GM18907 (cell line): ENCODE data around the gene TNFSF4.
"Not testable (repeated sequence)": the region's sequence is repeated elsewhere in the genome, so short reads cannot be mapped to it uniquely, and the experiment has no call there.

Experiments used
- ATAC-seq: cut with Tn5 transposase; IDR thresholded peaks from one replicate; pipeline ENCODE4 v1.9.1; 2021; ENCODE audit warnings: mild to moderate bottlenecking, moderate library complexity; ENCODE audit not compliant: unreplicated experiment

The TNFSF4 gene, protein sequence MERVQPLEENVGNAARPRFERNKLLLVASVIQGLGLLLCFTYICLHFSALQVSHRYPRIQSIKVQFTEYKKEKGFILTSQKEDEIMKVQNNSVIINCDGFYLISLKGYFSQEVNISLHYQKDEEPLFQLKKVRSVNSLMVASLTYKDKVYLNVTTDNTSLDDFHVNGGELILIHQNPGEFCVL

DNA sequence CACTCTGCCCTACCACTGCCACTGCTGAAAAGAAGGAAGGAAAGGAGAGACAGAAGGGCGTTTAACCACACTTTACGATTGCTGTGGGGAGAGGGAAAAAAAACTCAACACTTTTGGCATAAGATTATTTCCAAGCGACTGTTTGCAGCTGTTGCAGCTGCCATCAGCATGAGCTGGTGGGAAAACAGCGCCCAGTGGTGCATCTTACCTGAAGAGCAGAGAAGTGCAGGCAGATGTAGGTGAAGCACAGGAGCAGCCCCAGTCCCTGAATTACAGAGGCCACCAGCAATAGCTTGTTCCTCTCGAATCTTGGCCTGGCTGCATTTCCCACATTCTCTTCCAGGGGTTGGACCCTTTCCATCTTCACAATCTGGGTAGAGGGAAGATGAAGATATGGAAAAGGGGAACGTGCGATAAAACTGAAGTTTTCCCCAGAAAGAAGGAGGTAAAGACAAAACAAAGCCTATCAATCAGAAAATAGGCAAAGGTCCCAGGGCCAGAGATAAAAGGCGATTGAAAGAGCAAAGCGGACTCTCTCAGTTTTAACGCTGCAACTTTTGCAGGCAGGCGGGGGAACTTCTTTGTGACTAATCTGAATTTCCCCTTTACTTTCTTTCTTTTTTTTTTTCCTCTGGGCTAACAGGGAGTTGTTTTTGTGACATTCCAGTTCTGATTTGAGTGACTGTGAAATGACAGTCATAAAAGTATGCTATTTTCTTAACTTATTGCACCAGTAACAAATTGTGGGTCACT lies at the start of gene TNFSF4:
Gene TNFSF4 (minus strand): TSS at position 516 of the 753 bp plus-strand sequence. CDS start 155 bp downstream, at position 361.
- no peak for ATAC-seq

DNA sequence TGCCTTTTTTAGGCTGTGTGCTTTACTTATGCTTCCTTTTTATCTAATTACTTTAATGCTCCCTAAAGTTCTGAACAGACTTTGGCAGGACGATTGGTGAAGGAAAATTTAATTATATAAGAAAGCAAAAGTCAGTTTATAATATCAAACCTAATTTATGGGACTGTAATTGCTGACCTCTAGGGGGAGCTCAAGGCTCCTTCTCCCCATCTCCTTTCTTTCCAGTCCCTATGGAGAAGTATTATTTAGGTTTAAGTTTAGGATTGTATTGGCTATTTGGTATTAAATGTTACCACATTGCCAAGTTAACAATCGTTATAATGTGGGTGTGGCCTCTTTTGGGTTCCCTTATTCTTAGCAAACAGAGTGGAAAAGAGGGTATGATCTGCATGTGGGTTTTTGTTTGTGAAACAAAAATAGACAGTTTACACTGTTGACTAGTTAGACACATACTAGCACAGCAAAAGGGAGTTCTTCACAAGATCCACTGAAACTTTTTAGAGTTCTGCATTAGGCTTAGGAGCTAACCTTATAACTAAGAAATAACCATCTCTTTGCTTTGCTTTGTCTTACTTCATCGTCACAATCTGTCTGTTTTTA lies 48.2 kb upstream of the TNFSF4 start:
- no peak for ATAC-seq

DNA sequence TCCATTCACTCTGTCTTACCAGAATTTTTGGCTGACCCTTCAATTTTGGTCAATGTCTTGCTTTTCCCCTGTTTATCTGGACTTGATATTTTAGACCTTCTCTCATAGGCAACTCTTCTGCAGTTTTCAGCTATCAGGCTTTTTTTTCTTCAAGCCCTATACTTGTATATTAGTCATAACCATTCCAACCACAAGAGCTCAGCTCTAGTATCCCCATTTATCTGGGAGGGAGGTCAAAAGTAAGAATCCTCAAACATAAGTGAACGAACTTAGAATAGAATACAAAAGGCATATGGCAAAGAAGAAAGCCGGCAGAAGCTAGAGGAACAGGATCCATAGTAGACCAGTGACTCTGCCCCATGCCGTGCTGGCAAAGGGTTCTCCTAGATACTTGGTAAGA lies 45.9 kb upstream of the TNFSF4 start:
- no peak for ATAC-seq

DNA sequence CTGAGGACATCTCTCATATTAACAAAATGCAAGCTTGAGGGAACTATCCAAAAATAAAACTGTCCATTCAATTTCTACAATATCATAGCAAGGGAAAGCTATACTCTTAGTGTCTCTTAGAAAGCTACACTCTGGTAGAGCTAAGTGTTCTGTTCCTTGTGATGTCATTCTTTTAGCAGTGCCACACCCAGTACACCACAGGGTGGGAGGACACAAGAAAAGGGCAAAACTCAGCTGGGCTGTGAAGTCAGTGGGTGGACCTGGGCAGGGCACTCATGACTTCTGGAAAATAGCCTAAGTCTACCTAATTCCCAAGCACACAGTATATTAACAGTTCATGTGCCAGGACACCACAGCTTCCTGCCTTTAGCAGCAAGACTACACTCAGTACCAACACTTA lies 42.2 kb upstream of the TNFSF4 start:
- ATAC-seq, result no peak

DNA sequence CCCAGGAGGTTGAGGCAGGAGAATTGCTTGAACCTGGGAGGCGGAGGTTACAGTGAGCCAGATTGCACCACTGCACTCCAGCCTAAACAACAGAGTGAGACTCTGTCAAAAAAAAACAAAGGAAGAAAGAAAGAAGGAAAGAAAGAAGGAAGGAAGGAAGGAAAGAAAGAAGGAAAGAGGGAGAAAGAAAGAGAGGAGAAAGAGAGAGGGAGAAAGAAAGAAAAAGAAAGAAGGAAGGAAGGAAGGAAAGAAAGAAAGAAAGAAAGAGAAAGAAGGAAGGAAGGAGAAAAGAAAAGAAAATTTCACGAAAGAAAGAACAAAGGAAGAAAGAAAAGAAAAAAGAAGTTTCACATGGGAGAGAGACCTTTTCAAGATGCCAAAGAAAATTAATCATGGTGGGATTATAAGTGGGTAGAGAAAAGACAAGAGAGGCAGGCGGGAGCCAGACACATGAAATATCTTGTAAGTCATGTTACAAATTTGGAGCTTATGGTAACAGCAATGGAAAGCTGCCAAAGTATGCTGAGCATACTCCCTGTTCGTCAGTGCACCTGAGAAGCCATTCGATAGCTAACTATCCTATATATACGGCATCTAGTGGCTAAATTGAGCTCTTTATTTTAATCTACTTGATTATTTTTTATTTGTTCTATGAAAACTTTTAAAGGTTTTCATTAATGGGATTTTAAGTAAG lies 41.3 kb upstream of the TNFSF4 start:
- ATAC-seq, result no peak

DNA sequence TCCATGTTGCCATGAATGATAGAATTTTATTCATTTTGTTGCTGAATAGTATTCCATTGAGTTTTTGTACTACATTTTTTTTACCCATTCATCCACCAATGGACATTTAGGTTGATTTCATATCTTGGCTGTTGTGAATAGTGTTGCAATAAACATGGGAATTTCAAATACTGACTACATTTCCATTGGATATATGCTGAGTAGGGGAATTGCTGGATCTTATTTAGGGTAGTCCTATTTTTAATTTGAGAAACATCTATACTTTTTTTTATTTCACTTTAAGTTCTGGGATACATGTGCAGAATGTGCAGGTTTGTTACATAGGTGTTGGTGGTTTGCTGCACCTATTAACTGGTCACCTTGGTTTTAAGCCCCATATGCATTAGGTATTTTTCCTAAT lies 38.8 kb upstream of the TNFSF4 start:
- no peak for ATAC-seq

DNA sequence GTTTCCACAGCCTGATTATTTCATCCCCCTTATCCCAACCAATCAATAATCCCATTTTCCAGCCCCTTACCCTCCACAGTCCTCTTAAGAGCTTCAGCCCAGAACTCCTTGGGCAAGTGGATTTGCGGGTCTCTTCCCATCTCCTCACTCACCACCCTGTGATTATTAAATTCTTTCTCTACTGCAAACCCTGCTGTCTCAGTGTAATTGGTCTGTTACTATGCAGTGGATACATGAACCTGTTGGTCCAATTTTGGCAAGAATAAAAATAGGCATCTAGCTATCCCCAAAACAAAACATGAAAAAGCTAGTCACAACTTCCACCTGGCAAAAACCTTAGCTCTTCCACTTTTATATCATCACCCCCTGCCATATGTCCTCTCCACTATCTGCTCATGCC lies 36.2 kb upstream of the TNFSF4 start:
- ATAC-seq, result no peak

DNA sequence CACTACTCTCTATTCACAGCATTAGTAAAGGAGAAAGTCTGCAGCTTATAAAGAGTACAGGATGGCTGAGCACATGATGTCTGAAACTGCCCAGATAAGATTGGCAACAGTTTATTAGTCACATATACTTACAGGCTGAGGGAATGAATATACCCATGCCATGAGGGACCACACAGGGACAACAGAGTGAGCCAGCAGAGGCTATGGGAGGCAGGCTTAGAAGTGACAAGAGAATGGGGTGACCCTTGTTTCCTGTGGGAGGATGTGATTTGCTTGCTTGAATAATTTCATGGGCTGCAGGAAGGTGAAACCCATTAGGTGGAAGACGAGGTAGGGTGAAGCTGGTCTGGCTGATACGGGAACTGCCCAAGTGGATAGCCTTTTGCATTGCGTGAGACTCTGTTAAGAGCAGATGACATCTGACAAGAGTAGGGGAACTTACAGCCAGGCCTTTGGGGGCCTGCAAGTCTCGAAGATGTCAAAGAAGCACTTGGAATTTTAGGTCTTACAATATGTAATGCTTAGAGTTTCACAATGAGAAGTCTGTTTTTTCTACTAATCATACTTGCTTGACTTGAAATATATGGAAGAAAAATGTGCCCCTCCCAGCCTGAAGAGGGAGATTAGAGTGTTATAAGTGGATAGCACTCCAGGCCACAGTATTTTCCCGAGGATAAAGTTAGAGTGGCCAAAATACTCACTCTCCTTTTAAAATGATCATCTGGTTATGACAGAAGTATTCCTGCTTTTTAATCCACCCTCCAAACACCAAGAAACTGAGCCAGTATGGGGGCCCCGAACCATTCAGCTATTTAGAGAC lies 34.6 kb upstream of the TNFSF4 start:
- ATAC-seq, result peak; percentile 57

DNA sequence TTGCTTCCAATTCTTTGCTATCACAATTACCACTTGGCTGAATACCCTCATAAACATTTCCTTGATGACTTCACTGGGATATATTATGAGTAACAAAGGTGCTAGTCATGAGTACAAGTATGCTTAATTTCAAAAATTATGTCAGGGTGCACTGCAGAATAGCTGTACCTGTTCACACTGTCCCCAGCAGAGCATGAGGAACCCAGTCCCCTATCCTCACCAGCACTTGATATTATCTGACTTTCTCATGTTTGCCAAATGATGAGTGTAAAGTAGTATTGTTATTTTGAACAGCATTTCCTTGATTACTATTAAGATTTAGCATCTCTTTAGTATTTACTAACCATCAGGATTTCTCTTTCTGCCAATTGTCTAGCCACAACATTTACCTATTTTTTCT lies 33.5 kb upstream of the TNFSF4 start:
- no peak for ATAC-seq

DNA sequence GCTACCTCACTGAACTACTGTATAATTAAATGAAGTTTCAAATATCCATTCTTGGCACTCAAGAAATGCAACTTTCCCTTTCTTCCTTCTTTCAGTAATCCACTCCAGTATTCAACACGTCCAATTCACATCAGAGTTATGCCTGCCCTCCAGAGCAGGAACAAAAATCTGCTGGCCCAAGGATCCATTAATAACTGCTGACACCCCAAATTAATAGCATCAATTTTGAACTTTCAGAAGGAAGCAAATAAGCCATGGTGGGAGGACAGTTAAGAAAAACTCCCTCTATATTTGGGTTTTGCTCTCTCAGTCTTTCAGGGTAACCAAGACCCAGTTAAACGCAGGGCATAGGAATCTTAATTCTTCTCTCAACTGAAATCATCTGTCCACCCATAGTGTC lies 31.9 kb upstream of the TNFSF4 start:
- no peak for ATAC-seq

DNA sequence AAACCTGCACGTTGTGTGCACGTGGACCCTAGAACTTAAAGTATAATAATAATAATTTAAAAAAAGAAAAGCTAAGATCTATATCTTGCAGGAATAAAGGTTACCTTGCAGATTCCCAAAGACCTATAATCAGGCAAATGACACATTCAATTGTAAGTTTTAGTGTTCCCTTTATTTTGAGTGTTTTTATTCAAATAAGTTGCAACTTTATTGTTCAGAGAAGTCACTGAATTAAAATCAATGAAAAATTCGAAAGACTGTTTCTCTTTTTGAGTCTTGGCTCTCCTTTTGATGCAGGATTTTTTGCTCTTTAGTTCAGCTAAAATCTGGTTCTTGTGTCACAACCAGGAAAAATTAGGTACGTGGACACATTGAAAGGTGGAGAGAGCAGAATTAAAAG lies 27.8 kb upstream of the TNFSF4 start:
- ATAC-seq, result no peak

DNA sequence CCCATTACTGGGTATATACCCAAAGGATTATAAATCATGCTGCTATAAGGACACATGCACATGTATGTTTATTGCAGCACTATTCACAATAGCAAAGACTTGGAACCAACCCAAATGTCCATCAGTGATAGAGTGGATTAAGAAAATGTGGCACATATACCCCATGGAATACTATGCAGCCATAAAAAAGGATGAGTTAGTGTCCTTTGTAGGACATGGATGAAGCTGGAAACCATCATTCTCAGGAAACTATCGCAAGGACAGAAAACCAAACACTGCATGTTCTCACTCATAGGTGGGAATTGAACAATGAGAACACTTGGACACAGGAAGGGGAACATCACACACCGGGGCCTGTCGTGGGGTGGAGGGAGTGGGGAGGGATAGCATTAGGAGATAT lies 27.3 kb upstream of the TNFSF4 start:
- not testable (repeated sequence) for ATAC-seq

DNA sequence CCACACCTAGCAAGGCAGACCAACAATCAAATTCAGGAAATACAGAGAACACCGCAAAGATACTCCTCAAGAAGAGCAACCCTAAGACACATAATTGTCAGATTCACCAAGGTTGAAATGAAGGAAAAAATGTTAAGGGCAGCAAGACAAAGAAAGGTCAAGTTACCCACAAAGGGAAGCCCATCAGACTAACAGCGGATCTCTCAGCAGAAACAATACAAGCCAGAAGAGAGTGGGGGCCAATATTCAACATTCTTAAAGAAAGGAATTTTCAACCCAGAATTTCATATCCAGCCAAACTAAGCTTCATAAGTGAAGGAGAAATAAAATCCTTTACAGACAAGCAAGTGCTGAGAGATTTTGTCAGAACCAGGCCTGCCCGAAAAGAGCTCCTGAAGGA lies 21.9 kb upstream of the TNFSF4 start:
- not testable (repeated sequence) for ATAC-seq

DNA sequence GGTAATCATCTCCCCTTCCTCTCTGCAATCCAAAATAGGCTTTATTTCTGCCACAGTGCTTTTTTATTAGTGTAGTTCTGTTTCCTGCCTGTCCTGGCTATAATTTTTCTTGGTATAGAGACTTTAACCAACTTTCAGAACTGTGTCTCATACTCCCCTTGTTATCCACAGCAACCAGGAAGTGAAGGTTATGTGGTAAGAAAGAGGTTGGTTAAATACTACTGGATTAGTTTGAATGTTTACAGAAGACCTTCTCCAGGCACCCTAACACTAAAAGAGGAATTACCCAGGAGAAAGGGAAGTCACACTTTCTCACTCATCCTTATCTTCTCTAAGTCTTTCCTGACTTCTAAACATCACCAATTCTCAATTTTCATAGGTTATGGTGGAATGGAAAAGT lies 17.8 kb upstream of the TNFSF4 start:
- no peak for ATAC-seq

DNA sequence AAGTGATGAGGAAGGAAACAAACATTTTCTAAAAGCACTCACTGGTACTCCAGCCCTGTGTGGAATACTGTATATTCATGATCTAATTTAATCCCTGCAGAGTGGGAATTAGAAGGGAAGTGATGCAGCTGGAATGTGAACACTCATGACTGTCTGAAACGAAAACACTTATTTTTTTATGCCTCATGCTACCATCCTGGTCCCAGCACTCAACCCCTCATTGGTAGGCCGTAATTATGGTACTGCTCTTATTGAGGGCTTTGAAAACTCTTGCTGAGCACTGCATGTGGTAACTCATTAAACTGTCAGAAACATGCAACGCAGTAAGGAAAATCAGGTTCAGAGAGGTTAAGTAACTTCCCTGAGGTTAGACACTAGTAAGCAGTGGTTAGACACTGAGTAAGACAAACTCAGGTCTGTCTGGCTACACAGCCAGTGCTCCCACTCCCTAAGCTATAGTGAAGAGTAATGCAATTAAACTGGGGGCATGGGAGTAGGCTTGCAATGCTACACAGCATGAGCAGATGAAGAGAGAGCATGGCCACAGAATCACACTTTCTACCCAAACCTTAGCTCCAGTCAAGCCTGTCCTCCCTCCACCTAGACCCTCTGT lies 17.3 kb upstream of the TNFSF4 start:
- ATAC-seq, result no peak

DNA sequence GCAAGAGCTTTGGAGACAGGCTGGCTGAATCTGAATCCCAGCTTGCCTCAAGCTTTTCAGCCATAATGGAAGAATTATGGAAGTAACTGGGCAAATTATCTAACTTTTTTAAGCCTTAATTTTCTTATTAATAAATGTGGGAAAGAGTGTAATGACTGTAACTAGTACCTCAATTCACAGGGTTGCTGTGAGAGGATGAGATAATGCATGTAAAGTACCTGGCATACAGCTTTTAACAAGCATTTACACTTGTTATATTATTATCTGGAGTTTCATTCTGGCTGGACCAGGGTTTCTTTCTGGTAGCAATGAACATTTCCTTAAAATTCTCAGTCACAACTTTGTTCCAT lies 15.9 kb upstream of the TNFSF4 start:
- no peak for ATAC-seq

DNA sequence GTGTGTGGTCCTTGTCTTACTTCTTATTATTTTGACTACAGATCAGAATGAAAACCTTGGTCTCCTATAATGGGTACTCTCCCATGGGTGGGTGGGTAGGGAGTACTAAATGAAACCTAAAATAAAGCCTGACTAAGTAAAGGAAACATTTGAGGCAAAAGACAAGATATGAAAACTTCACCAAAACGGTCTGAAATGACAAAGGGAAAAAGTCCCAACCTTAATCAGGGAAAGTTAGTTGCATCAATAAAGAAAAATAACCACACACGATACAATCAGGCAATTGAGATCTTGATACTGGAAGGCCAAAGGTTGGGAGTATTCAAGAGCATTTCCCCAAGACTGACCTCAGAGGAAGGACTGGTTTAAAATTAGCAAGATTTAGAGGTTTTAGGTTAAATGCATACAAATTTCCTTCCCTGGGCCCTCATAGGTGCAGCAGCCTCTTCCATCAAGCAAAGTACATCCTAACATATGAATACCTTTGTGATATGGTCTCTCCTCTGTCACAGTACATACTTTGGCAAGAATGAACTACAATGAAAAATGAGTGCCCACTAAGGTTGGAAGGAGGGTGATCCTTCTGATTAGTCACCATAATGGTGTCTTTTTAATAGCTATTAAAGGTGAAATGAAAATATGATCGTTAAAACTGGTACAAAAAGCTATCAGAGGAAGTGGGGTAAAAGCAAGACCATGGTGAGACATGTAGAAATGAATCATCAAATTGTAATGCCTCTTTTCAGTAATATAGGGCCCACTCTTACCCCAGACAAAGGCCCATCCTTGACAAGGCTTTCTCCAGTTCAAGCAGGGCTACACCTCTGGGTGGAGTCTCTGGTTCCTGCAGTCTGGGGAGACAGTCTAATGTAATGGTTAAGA lies 15.3 kb upstream of the TNFSF4 start:
- ATAC-seq, result peak; percentile 65

DNA sequence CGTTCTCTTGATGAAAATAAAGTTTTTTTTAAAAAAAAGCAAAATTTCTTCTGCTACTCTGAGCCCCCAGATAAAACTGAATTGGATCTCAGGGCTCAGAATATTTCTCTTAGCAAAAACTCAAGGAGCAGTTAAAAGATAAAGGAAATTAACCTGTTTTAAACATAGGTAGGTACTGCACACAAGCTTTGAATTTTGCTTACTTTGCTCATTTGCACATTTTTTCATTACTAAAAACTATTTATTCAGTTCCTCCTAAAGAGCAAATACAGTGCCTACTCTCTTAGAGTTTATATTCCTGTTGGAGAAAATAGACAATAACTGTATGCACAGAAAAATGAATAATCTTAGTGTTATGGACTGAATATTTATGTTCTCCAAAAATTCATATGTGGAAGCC lies 13.0 kb upstream of the TNFSF4 start:
- ATAC-seq, result no peak

DNA sequence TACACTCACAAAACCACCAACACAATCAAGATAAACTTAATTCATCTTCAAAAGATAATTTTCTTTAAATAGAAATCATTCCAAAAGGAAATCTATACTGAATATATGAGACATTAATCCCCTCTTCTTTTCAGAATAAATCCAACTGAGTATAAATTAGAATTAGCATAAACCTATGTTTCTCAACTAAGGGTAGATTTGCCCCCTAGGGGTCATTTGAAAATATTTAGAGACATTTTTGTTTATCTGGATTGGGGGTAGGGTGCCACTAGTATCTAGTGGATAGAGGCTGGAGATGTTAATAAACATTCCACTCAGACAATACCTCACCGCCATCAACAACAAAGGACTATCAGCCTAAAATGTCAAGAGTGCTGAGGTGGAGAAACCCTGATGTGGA lies 6.5 kb upstream of the TNFSF4 start:
- no peak for ATAC-seq
